KMS-11 (cell line): ENCODE data around the gene CDK14.

Source experiments
- H2AFZ ChIP-seq: fragments of 200-600 bp; sonication (generic); 2 replicates; pipeline ENCODE4 v1.6.1; 2016; ENCODE audit warnings: antibody characterized with exemption, mixed run types, low read depth
- H3K27ac ChIP-seq: fragments of 200-600 bp; sonication (generic); 2 replicates; pipeline ENCODE4 v1.6.1; 2016; ENCODE audit warnings: mild to moderate bottlenecking, mixed run types
- H3K27me3 ChIP-seq: fragments of 200-600 bp; sonication (generic); 2 replicates; pipeline ENCODE4 v1.6.1; 2017; ENCODE audit warnings: mild to moderate bottlenecking, low read depth, mixed run types, moderate library complexity; ENCODE audit not compliant: insufficient read depth
- H3K36me3 ChIP-seq: fragments of 200-600 bp; sonication (generic); 2 replicates; pipeline ENCODE4 v1.6.1; 2017; ENCODE audit warnings: mild to moderate bottlenecking, mixed run types; ENCODE audit not compliant: insufficient read depth
- H3K4me1 ChIP-seq: fragments of 200-600 bp; sonication (generic); 2 replicates; pipeline ENCODE4 v1.6.1; 2016; ENCODE audit warnings: mild to moderate bottlenecking, low read depth, mixed run types; ENCODE audit not compliant: poor library complexity, severe bottlenecking
- H3K4me2 ChIP-seq: fragments of 200-600 bp; sonication (generic); 2 replicates; pipeline ENCODE4 v1.7.0; 2016; ENCODE audit warnings: mild to moderate bottlenecking, mixed run types
- H3K4me3 ChIP-seq: fragments of 200-600 bp; sonication (generic); IDR thresholded peaks from 2 replicates; pipeline ENCODE4 v1.6.1; 2017; ENCODE audit warnings: low read depth, low read length, mixed read lengths; ENCODE audit not compliant: insufficient read depth
- H3K79me2 ChIP-seq: fragments of 200-600 bp; sonication (generic); 2 replicates; pipeline ENCODE4 v1.6.1; 2016; ENCODE audit warnings: low read depth, mixed run types; ENCODE audit not compliant: insufficient read depth
- H3K9ac ChIP-seq: fragments of 200-600 bp; sonication (generic); 2 replicates; pipeline ENCODE4 v1.6.1; 2016; ENCODE audit warnings: mild to moderate bottlenecking, mixed run types
- H4K20me1 ChIP-seq: fragments of 200-600 bp; sonication (generic); 2 replicates; pipeline ENCODE4 v1.6.1; 2016; ENCODE audit warnings: mild to moderate bottlenecking, mixed run types; ENCODE audit not compliant: insufficient read depth
- CTCF ChIP-seq: fragments of 200-600 bp; sonication (generic); conservative IDR thresholded peaks from 2 replicates; pipeline ENCODE4 v1.6.1; 2017; ENCODE audit warnings: low read depth, mild to moderate bottlenecking, antibody characterized with exemption, low read length, moderate library complexity, mixed read lengths

CDK14 gene

GRCh38 chr7:90717296-90718060 lies 121.4 kb downstream of the CDK14 start:
- peaks cover 100% of the 10 kb centered on the region for H3K79me2 ChIP-seq
- TF ChIP-seq CTCF, result no peak
- H3K4me1 ChIP-seq, result peaks cover 88% of the 10 kb centered on the region
- no peak overlapping the region for H3K4me3 ChIP-seq
- H4K20me1 ChIP-seq, result no peaks in the 10 kb centered on the region
- no peaks in the 10 kb centered on the region for H3K27me3 ChIP-seq
- no peak overlapping the region for H2AFZ ChIP-seq
- H3K27ac ChIP-seq, result peak overlapping the region; percentile 93
- H3K9ac ChIP-seq, result peak overlapping the region; percentile 6; the same call in 1 of the 2 replicates
- H3K4me2 ChIP-seq, result peak overlapping the region; percentile 99
- no peaks in the 10 kb centered on the region for H3K36me3 ChIP-seq

- Histone ChIP-seq H3K4me3 (no peak overlapping the region), H3K79me2 (peaks cover 100% of the 10 kb centered on the region), H2AFZ (no peak overlapping the region), H3K4me2 (peak overlapping the region; percentile 99), H3K4me1 (peaks cover 100% of the 10 kb centered on the region), H4K20me1 (no peaks in the 10 kb centered on the region), H3K9ac (no peak overlapping the region), H3K36me3 (no peaks in the 10 kb centered on the region), H3K27ac (peak overlapping the region; percentile 38), H3K27me3 (no peaks in the 10 kb centered on the region)
- TF ChIP-seq CTCF, result no peak
Observed at GRCh38 chr7:90719155-90719554, 123.0 kb downstream of the CDK14 start.

- peaks cover 100% of the 10 kb centered on the region for H3K4me1 ChIP-seq
- H3K27me3 ChIP-seq, result no peaks in the 10 kb centered on the region
- no peaks in the 10 kb centered on the region for H4K20me1 ChIP-seq
- H3K79me2 ChIP-seq, result peaks cover 100% of the 10 kb centered on the region
- no peak overlapping the region for H3K9ac ChIP-seq
- H3K4me2 ChIP-seq, result peak overlapping the region; percentile 99
- no peak overlapping the region for H3K4me3 ChIP-seq
- H3K36me3 ChIP-seq, result no peaks in the 10 kb centered on the region
- TF ChIP-seq CTCF, result no peak
- H3K27ac ChIP-seq, result peak overlapping the region; percentile 12; the same call in 1 of the 2 replicates
- no peak overlapping the region for H2AFZ ChIP-seq
Observed at GRCh38 chr7:90720984-90721760, 125.1 kb downstream of the CDK14 start.

GRCh38 chr7:90721869-90722431 lies 125.8 kb downstream of the CDK14 start:
- no peak for TF ChIP-seq CTCF
- Histone ChIP-seq H3K4me2 (peak overlapping the region; percentile 99), H3K4me1 (peaks cover 98% of the 10 kb centered on the region), H3K27me3 (no peaks in the 10 kb centered on the region), H4K20me1 (no peaks in the 10 kb centered on the region), H2AFZ (no peak overlapping the region), H3K36me3 (no peaks in the 10 kb centered on the region), H3K27ac (peak overlapping the region; percentile 95), H3K4me3 (no peak overlapping the region), H3K9ac (no peak overlapping the region), H3K79me2 (peaks cover 100% of the 10 kb centered on the region)
